MG63 (cell line): ENCODE data around the gene DYSF. TPM values are rescaled to one million over a fixed set of nuclear protein-coding genes. Genes with fewer than 3 reads are reported as not detected.

Experiments
- DNase-seq: peaks from one replicate; pipeline ENCODE4 v3.0.0-alpha.2; 2020
- H3K27me3 ChIP-seq: fragments of 250-450 bp; sonication (Bioruptor Pico); 2 replicates; pipeline ENCODE4 v1.5.1; 2020; ENCODE audit warnings: mild to moderate bottlenecking, moderate library complexity
- H3K36me3 ChIP-seq: fragments of 250-450 bp; sonication (Bioruptor Pico); 2 replicates; pipeline ENCODE4 v1.5.1; 2020; ENCODE audit warnings: mild to moderate bottlenecking, moderate library complexity
- H3K4me3 ChIP-seq: fragments of 250-450 bp; sonication (Bioruptor Pico); 2 replicates; pipeline ENCODE4 v1.5.1; 2020; ENCODE audit warnings: mild to moderate bottlenecking, moderate library complexity
- H3K9me3 ChIP-seq: fragments of 250-450 bp; sonication (Bioruptor Pico); 2 replicates; pipeline ENCODE4 v1.5.1; 2020; ENCODE audit warnings: mild to moderate bottlenecking, moderate library complexity
- total RNA-seq: library from RNA; depleted of rRNA; stranded (reverse); fragments of >200 nt; shearing (Covaris generic); gene quantifications from 2 replicates; pipeline ENCODE4 v1.2.3, GENCODE V29; 2014; ENCODE audit warnings: low replicate concordance

Gene DYSF
- total RNA-seq, 1 experiment from 2014 or later: 1.4 TPM

DNA sequence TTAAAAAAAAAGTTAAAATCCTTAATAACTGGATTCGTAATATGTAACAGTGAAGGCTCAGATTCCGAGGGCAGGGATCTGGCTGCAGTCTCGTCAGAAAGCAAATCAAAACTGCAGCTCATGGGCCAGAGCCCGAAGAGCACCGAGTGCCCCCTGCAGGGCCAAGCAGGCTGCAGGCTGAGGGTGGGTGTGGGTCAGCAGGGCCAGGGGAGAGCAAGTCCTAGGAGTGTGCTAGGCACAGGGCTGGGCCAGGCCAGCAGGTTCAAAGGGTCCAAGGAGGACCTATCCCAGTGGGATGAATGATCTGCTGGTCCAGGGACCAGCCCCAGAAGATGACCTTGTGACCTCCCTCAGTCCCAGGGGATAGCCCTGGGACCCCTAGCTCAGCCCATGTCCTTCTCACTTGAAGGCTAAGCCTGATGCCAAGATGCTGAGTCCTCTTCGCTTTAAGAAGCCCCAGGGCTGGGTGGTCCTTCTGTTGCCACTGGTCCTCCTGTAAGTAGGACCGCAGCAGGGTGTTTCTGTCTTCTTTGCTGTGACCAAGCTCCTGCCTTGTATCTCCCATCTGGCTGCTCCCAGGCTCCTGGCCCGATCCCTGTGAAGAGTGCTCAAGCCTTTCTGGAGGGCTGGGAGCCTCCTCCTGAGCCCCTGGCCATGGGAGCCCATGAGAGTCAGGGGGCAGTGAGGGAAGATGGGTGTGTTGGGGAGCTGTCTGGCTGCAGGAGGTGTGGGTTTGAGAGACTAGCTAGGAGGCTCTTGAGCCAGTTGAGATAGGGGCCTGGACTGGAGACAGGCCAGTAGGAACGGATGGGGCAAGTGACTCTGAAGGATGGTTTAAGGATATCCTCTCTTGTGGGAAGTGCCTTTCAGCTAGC lies 150.7 kb downstream of the DYSF start:
- H3K9me3 ChIP-seq: no peaks in the 10 kb centered on the region
- no peaks in the 10 kb centered on the region for H3K36me3 ChIP-seq
- no peak overlapping the region for H3K4me3 ChIP-seq
- no peak for DNase-seq
- H3K27me3 ChIP-seq: no peaks in the 10 kb centered on the region

DNA sequence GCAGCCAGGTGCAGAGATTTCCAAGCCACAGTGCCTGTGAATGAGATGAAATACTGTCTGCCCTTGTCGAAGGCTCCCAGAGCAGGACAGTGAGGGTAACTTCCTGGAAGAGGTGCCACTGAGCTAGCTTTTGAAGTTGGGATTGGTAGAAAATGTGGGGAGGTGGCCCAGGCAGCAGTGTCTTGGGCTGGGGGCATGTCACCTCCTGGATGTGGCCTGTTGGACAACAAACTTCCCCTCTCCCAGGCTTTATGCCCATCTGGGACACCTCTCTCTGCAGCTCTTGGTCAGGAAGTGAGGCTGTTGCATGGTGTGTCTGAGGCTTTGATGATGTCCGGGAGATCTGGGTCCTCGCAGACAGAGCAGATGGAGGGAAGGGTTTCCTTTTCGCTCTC lies 151.4 kb downstream of the DYSF start:
- Histone ChIP-seq H3K9me3 (no peaks in the 10 kb centered on the region), H3K27me3 (no peaks in the 10 kb centered on the region), H3K36me3 (no peaks in the 10 kb centered on the region), H3K4me3 (no peak overlapping the region)
- no peak for DNase-seq

DNA sequence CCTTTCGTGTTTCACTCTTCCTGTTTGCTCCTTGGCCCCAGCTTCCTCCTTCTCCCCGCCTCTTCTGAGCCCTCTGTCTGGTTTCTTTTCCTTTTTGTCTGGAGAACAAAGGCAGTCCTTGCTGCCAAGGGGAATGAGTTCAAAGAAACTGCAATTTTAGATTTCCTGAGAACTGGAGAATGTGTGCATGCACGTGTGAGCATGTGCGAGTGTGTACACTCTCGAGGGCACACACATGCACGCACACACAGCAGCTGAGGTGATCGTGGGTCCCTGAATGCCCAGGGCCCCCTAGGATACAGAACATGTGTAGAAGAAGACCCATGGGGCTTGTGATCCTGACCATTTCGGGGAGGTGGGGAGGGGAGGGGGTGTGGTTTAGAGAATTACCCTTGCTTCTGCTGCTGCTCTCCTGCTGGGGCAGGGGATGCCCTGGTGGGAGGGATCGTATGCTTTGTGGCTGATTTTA lies 151.8 kb downstream of the DYSF start:
- no peaks in the 10 kb centered on the region for H3K27me3 ChIP-seq
- DNase-seq: no peak

DNA sequence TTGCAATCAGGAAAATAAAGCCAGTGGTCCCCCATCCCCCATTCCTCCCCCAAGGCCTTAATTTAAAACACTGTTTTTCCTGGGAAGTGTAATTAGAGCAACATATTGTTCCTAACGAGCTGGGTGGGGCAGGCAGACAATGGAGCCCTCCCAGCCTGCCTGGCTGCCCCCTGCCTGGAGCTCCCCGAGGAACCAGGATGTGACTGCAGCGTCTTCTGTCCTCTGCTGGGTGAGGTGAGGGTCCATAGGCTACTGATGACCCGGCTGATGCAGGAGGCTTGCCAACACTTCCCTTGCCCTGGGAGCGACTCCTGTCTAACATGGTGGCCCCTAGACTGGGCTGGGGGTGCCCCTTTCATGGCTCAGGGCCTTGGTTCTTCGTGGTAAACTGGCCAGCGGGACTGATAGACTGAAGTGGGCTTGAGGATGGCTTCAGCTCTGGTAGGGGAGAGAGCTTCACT lies 152.4 kb downstream of the DYSF start:
- Histone ChIP-seq H3K27me3 (no peaks in the 10 kb centered on the region), H3K4me3 (no peak overlapping the region), H3K9me3 (no peaks in the 10 kb centered on the region), H3K36me3 (no peaks in the 10 kb centered on the region)
- DNase-seq: no peak

More for the DNA sequence above, 151.8 kb downstream of the DYSF start:
- Histone ChIP-seq H3K9me3 (no peaks in the 10 kb centered on the region), H3K4me3 (no peak overlapping the region), H3K36me3 (no peaks in the 10 kb centered on the region)

DNA sequence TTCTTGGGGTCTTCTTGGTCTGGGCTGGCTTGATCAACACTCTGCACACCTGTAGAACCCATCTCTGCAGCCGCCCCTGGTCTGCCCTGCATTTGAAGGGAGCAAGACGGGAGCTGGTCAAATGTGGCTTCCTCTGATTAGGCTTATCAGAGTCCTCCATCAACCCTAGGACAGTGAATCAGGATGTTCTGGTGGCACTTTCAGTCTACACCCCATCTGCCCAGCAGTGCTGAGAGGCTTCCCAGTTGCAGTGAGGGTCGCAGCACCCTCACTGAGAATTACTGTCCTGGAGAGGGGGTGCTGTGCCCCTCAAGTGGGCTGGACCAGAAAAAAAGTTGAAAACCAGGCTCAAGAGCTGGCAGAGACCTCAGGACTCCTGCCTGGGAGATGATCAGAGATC lies 152.9 kb downstream of the DYSF start:
- DNase-seq: no peak

DNA sequence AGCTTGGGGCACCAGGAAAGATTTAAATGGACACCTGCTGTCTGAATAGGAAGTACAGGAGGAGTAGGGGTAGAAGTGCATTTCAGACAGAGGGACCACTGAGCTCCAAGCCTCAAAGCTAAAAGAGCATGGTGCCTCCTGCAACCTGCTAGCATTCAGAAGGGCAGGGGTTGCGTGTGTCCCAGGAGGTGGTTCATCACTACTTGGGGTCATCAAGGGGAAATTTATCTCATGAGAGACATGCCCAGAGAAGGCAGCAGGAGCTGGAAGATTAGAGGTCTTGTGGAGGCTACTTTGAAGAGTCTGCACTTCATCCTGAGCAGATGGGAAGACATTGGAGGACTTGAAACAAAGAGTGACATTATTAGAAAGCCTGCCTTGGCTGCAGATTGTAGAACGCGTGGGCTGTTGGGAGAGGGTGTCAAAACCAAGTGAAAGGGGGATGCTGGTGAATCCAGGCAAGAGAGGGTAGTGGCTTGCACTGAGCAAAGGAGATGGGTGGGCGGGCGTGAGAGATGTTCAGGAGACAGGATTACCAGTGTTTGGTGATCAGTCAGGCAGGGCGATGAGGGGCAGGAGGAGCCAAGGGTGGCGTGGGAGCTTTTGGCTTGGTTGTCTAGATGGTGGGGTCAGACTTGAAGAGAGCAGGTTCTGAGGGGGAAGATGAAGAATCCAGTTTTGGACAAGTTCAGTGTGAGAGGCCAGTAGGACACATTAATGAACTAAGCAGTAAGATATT lies 154.0 kb downstream of the DYSF start:
- Histone ChIP-seq H3K27me3 (no peaks in the 10 kb centered on the region), H3K9me3 (no peaks in the 10 kb centered on the region), H3K4me3 (no peak overlapping the region), H3K36me3 (no peaks in the 10 kb centered on the region)
- no peak for DNase-seq

More for the DNA sequence above, 152.9 kb downstream of the DYSF start:
- no peaks in the 10 kb centered on the region for H3K36me3 ChIP-seq
- H3K27me3 ChIP-seq: no peaks in the 10 kb centered on the region
- no peak overlapping the region for H3K4me3 ChIP-seq
- no peaks in the 10 kb centered on the region for H3K9me3 ChIP-seq

DNA sequence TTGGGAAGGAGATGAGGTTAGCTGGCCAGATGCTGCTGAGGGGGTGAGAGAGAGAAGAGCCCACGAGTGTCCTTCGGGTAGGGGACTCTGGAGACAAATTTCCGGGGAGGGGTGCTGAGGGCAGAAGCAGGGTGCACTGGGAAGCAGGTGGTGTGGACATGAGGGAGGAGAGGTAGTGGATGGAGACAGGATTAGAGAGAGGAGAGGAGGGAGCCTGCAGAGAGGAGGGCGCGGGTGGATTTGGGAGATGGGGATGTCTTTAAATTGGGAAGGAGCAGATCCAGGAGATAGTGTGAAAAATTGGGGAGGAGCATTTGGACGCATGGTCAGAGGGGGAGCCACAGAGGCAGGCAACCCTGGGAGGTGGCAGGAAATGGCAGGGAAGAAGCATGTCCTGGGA lies 154.7 kb downstream of the DYSF start:
- Histone ChIP-seq H3K4me3 (no peak overlapping the region), H3K27me3 (no peaks in the 10 kb centered on the region), H3K9me3 (no peaks in the 10 kb centered on the region), H3K36me3 (no peaks in the 10 kb centered on the region)
- no peak for DNase-seq

DNA sequence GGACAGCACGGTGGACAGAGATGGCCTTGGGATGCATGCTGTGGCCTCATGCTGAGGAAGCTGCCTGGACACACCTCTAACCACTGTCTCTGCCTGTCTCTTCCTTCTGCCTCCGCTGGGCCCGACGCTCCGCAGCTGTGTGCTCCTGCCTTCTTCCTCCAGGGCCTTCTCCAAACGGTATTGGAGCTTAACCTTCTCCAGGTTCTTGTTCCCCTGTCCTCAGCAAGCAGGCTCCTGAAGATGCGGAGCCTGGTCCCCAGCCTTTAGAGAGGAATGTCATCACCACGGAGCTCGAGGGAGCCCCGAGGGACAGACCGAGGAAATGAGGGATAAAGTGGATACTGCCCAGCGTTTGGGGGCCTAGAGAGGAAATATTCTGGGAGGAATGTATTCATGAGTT lies 155.1 kb downstream of the DYSF start:
- DNase-seq: no peak
- H3K27me3 ChIP-seq: no peaks in the 10 kb centered on the region
- H3K9me3 ChIP-seq: no peaks in the 10 kb centered on the region
- no peaks in the 10 kb centered on the region for H3K36me3 ChIP-seq
- H3K4me3 ChIP-seq: no peak overlapping the region

DNA sequence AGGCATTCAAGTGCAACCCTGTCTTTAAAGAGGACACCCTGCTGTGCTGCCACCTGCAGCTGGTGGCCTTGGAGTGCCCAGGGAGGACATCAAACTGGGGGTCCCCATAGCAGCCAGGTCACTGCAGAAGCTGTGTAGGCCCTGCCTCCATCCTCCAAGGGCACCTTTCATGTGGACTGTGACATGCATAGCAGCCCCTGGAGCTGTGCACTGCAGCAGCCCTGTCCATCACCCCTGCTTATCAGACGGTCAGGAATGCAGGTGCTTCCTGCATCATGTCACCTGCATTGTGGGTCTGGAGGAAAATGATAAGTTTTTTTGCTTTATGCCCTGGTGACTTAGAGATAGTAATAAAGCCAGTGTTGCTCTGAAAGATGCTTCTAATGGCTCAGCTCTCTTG lies 155.7 kb downstream of the DYSF start:
- Histone ChIP-seq H3K36me3 (no peaks in the 10 kb centered on the region), H3K9me3 (no peaks in the 10 kb centered on the region), H3K27me3 (no peaks in the 10 kb centered on the region), H3K4me3 (no peak overlapping the region)
- no peak for DNase-seq

DNA sequence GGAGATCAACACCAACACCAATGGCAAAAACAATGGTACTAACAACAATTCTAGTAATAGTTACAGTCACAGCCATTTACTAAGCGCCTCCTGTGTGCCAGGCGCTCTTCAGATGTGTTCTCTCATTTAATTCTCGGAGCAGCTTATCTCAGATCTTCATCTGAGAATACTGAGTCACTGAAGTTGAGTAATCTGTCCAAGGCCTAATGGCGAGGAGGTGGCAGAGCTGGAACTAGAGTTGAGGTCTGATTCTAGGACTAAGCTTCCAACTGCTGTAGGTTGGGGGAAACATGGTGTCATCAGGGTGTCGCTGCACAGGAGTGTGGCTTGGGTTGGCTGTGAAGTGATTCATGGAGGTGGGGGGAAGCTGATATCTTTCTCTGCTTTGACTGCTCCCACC lies 156.1 kb downstream of the DYSF start:
- no peaks in the 10 kb centered on the region for H3K36me3 ChIP-seq
- H3K9me3 ChIP-seq: no peaks in the 10 kb centered on the region
- DNase-seq: no peak

DNA sequence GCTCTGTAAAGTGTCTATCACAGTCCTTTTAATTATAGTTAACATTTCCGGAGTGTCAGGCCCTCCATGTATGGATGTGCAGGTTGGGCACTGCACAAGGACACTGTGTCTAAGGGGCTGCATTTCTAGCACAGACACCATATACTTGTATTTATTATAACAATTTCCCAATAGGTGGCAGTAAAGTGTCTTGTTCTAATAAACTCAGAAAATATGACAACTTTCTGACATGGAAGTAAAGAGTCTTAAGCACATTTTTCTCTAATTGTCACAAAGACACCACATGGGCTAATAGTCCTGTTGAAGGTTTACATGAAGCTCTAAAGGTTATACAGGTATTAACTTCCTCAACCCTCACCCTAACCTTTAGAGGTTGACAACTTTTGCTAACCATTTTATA lies 156.6 kb downstream of the DYSF start:
- no peaks in the 10 kb centered on the region for H3K9me3 ChIP-seq
- no peak overlapping the region for H3K4me3 ChIP-seq
- no peaks in the 10 kb centered on the region for H3K36me3 ChIP-seq
- no peak for DNase-seq
- H3K27me3 ChIP-seq: no peaks in the 10 kb centered on the region

More for the DNA sequence above, 156.1 kb downstream of the DYSF start:
- Histone ChIP-seq H3K4me3 (no peak overlapping the region), H3K27me3 (no peaks in the 10 kb centered on the region)

DNA sequence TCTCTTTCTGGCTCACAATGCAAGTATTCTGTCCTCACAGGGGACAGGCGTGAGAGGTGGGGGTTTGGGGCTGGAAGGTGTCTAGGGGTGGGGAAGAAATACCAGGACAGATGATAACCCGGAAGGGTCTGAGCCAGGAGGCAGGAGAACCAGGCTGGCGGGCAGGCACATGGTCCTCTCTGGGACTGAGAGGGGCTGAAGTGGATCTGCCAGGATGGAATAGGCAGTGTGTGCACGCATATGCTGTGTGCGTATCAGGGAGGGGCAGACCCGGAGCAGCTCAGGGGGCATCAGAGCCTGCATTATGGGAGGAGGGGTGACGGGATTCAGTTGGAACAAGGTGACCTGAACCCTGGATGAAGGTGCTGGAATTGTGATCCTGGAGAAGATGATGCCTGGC lies 157.3 kb downstream of the DYSF start:
- Histone ChIP-seq H3K27me3 (no peaks in the 10 kb centered on the region), H3K9me3 (no peaks in the 10 kb centered on the region), H3K36me3 (no peaks in the 10 kb centered on the region), H3K4me3 (no peak overlapping the region)
- no peak for DNase-seq

DNA sequence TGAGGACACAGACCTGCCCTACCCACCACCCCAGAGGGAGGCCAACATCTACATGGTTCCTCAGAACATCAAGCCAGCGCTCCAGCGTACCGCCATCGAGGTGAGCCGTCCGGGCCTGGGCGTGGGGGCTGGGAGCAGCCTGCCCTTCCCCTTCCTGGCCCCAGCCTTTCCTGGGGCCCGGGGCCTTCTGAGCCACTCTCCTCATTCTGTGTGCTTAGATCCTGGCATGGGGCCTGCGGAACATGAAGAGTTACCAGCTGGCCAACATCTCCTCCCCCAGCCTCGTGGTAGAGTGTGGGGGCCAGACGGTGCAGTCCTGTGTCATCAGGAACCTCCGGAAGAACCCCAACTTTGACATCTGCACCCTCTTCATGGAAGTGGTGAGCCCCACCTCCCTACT lies 157.9 kb downstream of the DYSF start:
- Histone ChIP-seq H3K4me3 (no peak overlapping the region), H3K27me3 (no peaks in the 10 kb centered on the region), H3K9me3 (no peaks in the 10 kb centered on the region), H3K36me3 (no peaks in the 10 kb centered on the region)
- DNase-seq: no peak

DNA sequence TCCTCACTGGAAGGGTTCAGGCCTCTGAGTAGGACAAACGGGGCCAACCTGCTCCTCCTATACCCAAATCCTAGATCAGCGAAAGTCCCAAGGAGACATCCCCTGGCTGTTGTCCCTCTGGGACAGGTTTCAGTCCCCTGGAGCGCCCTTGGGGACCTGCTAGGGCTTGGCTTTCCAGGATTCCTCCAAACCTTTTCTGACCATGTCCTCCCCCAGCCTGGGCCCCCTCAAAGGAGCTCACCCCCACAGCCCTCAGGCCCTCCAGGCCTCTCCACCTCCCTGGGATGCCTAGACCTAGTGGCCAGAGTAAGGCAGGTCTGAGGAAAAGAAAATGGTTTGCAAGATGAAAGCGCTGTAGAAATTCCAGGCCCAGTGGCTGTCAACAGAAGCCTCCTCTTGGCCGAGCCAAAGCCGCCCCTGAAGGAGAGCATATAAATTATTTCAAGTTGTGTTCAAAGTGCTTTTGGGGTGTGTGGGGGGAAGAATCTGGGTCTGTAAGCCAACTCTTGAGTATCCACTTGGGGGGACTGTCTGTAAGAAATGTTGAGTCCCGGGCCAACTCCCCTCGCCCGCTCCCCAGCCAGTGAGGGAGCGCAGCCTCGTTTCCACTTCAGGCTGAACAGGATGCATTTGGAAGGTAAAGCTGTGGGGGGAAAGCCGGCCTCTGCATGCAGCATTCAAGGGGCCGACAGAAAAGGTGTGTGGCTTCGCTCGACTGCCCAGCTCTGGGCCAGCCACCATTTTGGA lies 158.6 kb downstream of the DYSF start:
- Histone ChIP-seq H3K27me3 (no peaks in the 10 kb centered on the region), H3K4me3 (no peak overlapping the region), H3K9me3 (no peaks in the 10 kb centered on the region), H3K36me3 (no peaks in the 10 kb centered on the region)
- DNase-seq: no peak

DNA sequence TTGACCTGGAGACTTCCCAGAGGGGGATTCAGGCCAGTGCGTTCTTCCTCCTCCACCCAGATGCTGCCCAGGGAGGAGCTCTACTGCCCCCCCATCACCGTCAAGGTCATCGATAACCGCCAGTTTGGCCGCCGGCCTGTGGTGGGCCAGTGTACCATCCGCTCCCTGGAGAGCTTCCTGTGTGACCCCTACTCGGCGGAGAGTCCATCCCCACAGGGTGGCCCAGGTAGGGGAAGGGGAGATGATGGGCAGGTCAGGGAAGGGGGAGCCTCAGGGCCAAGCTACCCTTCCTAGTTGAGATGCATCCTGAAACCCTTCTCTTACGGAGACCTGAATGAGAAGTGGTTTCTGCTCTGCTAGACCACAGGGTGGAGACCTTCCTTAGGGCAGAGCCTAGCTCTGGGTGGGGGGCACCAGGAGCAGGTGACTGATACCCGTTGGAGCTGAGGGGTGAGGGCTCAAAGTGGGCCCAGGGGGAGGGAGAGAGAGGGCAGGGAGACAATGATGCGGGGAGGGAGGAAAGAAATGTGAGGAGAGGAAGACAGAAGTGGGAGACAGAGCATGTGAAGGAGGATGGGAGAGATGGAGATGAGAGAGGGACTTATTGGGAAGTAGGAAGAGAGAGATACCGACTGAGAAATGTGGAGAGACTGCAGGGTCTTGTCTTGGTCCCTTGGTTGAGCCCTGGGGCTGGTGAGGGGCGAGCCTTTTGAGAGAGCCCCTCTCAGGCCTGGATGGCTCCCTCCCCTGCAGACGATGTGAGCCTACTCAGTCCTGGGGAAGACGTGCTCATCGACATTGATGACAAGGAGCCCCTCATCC lies 159.4 kb downstream of the DYSF start:
- no peaks in the 10 kb centered on the region for H3K9me3 ChIP-seq
- H3K4me3 ChIP-seq: no peak overlapping the region
- no peaks in the 10 kb centered on the region for H3K27me3 ChIP-seq
- no peaks in the 10 kb centered on the region for H3K36me3 ChIP-seq
- no peak for DNase-seq

DNA sequence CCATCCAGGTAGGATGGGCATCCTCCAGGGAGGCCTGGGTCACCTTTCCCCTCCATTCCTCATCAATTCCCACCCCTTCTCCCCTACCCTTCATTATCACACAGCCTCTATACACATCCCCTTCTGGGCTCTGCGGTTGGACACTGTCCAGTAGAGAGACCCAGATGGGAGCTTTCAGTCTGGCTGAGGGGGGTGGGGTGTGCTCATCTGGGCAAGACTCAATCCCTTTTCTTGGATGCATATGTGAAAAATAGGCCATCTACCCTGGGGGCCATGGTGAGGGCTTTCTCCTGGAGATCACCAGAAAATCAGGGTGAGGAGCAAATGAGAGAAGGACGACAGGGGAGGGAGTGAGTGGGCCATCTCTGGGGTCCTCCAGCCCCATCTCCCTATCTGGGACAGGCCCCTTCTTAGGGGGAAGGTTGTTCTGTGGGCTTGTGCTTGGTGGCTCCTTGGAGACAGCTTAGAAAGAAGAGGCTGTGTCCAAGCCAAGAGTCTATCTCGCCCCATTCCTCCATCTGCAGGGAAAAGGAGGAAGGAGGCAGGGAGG lies 160.1 kb downstream of the DYSF start:
- Histone ChIP-seq H3K27me3 (no peaks in the 10 kb centered on the region), H3K36me3 (no peaks in the 10 kb centered on the region), H3K9me3 (no peaks in the 10 kb centered on the region), H3K4me3 (no peak overlapping the region)
- no peak for DNase-seq
